ENCODE results near the gene PECR.
"Not testable (repeated sequence)": the region's sequence is repeated elsewhere in the genome, so short reads cannot be mapped to it uniquely, and the experiment has no call there.

The PECR gene

GRCh38 chr2:216012133-216012829 is 69.3 kb downstream of the PECR start:
- no peak for TF ChIP-seq CTCF (IDR thresholded peaks at IDR 0.05; ENCODE audit: low read depth, low read length)
- no peak overlapping the region; the same call in 1 of the 2 replicates for H3K4me3 ChIP-seq (ENCODE audit: low read depth, low read length)

- H3K4me3 ChIP-seq (ENCODE audit: low read depth, low read length): not testable (repeated sequence)
Observed at GRCh38 chr2:216009215-216009614, 72.4 kb downstream of the PECR start.

- H3K4me3 ChIP-seq (ENCODE audit: low read depth, low read length): no peak overlapping the region
- TF ChIP-seq CTCF (IDR thresholded peaks at IDR 0.05; ENCODE audit: low read depth, low read length): no peak
Observed at GRCh38 chr2:216008387-216008786, 73.2 kb downstream of the PECR start.

- TF ChIP-seq CTCF (IDR thresholded peaks at IDR 0.05; ENCODE audit: low read depth, low read length): no peak
- H3K4me3 ChIP-seq (ENCODE audit: low read depth, low read length): no peak overlapping the region
Observed at GRCh38 chr2:216006164-216006663, 75.4 kb downstream of the PECR start.

GRCh38 chr2:216004697-216005283 is 76.8 kb downstream of the PECR start:
- H3K4me3 ChIP-seq (ENCODE audit: low read depth, low read length): no peak overlapping the region
- no peak for TF ChIP-seq CTCF (IDR thresholded peaks at IDR 0.05; ENCODE audit: low read depth, low read length)

GRCh38 chr2:216003876-216004696 is 77.5 kb downstream of the PECR start:
- no peak for TF ChIP-seq CTCF (IDR thresholded peaks at IDR 0.05; ENCODE audit: low read depth, low read length)
- no peak overlapping the region for H3K4me3 ChIP-seq (ENCODE audit: low read depth, low read length)

- TF ChIP-seq CTCF (IDR thresholded peaks at IDR 0.05; ENCODE audit: low read depth, low read length): no peak
- H3K4me3 ChIP-seq (ENCODE audit: low read depth, low read length): no peak overlapping the region
Observed at GRCh38 chr2:216002693-216003092, 78.9 kb downstream of the PECR start.

Measured in WI38 (cell line).